Purkinje cell (primary cell): Measurements from ENCODE around the gene PIK3CA. TPM values are rescaled to one million over a fixed set of nuclear protein-coding genes. Genes with fewer than 3 reads are reported as not detected.

Source experiments
- polyA plus RNA-seq: library from polyadenylated mRNA; unstranded; fragments of >200 nt; fragmentation: Nextera tagmentation; gene quantifications from 2 replicates; pipeline ENCODE4 v1.2.1, GENCODE V29; 2014

PIK3CA gene
- polyA plus RNA-seq: 22.1 and 23.5 TPM in 2 replicates

DNA sequence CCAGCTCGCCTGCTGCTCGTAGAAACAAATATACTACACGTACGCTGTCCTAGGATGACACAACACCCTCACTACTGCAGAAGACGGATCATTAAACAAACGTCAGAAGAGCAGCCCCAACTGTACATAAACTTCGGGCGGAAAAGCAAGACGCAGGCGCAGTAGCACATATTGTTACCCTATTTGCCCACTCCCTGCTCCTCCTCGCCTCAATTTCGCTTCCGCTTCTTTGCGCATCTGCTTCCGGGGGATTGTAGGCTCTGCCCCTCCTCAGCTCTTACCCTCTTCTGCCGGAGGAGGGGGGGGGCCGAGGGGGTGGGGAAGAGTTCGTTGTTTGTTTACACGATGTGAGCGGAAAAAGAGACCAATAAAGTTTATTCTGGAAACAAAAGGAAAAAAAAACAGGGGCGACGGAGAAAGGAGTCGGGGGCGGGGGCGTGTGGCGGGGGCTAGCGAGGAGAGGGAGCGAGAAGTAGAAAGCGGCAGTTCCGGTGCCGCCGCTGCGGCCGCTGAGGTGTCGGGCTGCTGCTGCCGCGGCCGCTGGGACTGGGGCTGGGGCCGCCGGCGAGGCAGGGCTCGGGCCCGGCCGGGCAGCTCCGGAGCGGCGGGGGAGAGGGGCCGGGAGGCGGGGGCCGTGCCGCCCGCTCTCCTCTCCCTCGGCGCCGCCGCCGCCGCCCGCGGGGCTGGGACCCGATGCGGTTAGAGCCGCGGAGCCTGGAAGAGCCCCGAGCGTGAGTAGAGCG is at the start of gene PIK3CA:
Gene PIK3CA (plus strand): TSS at position 485 of the 743 bp plus-strand sequence. CDS start 50,469 bp downstream, outside the sequence.

DNA sequence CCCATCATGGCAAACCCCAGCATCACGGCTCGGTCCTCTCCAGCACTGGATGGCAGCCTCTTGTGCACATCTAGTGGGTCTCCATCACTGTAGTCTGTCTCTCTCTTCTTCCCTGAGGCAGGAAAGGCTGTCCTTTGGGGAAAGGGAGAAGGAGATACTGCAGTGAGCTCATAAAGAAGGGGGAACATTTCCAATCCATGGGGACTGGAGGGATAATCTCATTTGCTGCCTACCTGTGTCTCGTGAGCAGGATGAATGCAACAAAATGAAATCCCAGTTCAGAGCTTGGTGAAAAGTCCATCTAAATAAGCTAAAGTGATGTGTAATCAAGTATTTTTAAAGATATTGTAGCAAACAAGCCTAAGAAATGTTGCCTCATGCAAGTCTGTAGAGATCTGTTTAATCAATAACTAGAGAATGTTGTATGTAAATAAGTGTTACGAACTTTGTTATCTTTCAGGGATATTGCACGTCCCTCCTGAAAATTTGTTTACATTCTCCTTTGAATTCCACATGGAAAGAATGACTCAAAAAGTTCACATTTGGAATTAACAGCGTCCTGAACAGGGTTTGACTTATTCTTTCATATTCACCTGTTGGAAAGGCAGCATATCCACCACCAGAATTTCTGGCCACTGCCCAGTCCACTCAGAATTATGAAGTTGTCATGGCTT is 102.8 kb downstream of the PIK3CA start, which contains the start of gene KCNMB3:
Gene KCNMB3 (minus strand): TSS at position 312 of the 674 bp plus-strand sequence. CDS start 124 bp downstream, at position 188.

Other genes starting within 250 kb of the PIK3CA start
- 51.0 and 57.9 TPM in 2 replicates for gene ZMAT3, start 76.5 kb upstream of the PIK3CA start, polyA plus RNA-seq
- 17.1 and 24.6 TPM in 2 replicates for gene KCNMB3, start 102.8 kb downstream of the PIK3CA start, polyA plus RNA-seq
- gene ZNF639, start 174.7 kb downstream of the PIK3CA start, polyA plus RNA-seq: 12.4 and 13.1 TPM in 2 replicates
- gene MFN1, start 199.4 kb downstream of the PIK3CA start, polyA plus RNA-seq: 25.9 and 27.7 TPM in 2 replicates